ENCODE measurements around the gene PEA15. TPM values are rescaled to one million over a fixed set of nuclear protein-coding genes. Genes with fewer than 3 reads are reported as not detected.
A peak's percentile ranks its signal among the peaks of the same experiment; 100 is the strongest.

The PEA15 gene
- total and polyA plus RNA-seq, 9 of the 15 experiments (the other 6 are each of a cell fraction or from before 2014, with no cell fraction given), result 8.2 to 175 (median 35.4) TPM

DNA sequence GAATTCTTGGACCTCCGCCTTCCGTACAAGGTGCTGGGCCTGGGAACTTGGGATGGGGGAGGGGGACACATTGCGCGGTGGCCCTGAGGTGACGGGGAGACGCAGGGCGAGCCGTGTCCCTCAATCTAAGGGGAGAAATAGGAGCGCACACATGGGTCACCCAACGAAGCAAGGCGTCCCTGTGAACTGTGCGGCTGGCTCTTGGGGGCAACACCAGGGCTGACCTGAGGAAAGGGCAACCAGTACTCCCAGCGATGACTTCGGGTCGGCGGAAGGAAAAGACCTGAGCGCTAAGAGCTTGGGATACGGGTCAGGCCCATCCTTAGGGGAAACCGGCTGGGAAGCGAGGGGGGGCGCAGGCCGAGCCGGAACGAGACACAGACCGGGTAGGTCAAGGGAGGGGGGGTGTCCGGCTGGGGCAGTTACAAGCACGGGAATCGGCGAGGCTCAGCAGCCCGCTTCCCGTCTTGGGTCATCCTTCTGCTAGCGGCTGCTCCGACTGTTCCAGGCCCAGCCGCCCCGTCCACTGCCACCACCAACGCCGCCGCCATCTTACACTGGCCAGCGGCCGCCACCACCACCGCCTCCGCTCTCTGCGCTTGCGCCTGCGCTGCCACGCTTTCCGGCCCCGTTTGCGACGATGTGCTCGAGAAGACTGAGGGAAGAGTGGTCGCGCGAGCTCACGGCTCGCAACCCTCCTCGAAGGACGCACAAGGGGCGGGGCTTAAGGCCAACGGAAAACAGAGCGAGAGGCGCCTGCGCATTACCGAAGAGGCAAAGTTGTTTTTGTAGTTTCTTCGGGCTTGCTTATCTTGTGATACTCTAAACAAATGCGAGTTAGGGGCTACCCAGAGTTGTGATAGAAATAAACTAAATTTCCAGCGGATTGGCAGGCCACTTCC lies 57.0 kb downstream of the PEA15 start, which contains the start of gene DCAF8 (continued):
- TF ChIP-seq PRDM10 (IDR thresholded peaks at IDR 0.05; ENCODE audit: partially characterized antibody) (no peak), ZC3H8 (IDR thresholded peaks at IDR 0.05) (no peak), CREBBP (IDR thresholded peaks at IDR 0.05; ENCODE audit: low read depth, low read length) (no peak), SREBF2 (CRISPR knock-in tag; IDR thresholded peaks at IDR 0.05) (no peak), HNRNPLL (IDR thresholded peaks at IDR 0.05; ENCODE audit: low read depth, low read length, poor library complexity, severe bottlenecking) (peak; percentile 80), ZBTB8A (IDR thresholded peaks at IDR 0.05; ENCODE audit: partially characterized antibody) (no peak), SMAD2 (IDR thresholded peaks at IDR 0.05; ENCODE audit: low read depth, low read length) (no peak), ZC3H11A (IDR thresholded peaks at IDR 0.05; ENCODE audit: low read depth, low read length) (no peak), PURB (CRISPR knock-in tag; IDR thresholded peaks at IDR 0.05; ENCODE audit: low read depth) (no peak), SMARCE1 (IDR thresholded peaks at IDR 0.05) (no peak; the same call in 1 of the 2 replicates), ZBTB43 (CRISPR knock-in tag; IDR thresholded peaks at IDR 0.05) (no peak; the same call in 1 of the 2 replicates), POLR2B (IDR thresholded peaks at IDR 0.05; ENCODE audit: low read depth, partially characterized antibody) (peak; percentile 97), U2AF1 (optimal IDR thresholded peaks at IDR 0.05; ENCODE audit: low read depth, low read length) (no peak), ERF (CRISPR knock-in tag; IDR thresholded peaks at IDR 0.05) (peak; percentile 70; the same call in 1 of the 2 replicates), PHB (CRISPR knock-in tag; IDR thresholded peaks at IDR 0.05) (no peak), KDM1A (IDR thresholded peaks at IDR 0.05) (no peak), ZNF316 (IDR thresholded peaks at IDR 0.05) (peak; percentile 35; the same call in 1 of the 2 replicates), FOXO4 (CRISPR knock-in tag; IDR thresholded peaks at IDR 0.05) (no peak), TRIM24 (IDR thresholded peaks at IDR 0.05) (peak in 1 of 2 experiments; percentile 36; a peak in 1 of 4 replicates)
- TF ChIP-seq, protein P1, sequence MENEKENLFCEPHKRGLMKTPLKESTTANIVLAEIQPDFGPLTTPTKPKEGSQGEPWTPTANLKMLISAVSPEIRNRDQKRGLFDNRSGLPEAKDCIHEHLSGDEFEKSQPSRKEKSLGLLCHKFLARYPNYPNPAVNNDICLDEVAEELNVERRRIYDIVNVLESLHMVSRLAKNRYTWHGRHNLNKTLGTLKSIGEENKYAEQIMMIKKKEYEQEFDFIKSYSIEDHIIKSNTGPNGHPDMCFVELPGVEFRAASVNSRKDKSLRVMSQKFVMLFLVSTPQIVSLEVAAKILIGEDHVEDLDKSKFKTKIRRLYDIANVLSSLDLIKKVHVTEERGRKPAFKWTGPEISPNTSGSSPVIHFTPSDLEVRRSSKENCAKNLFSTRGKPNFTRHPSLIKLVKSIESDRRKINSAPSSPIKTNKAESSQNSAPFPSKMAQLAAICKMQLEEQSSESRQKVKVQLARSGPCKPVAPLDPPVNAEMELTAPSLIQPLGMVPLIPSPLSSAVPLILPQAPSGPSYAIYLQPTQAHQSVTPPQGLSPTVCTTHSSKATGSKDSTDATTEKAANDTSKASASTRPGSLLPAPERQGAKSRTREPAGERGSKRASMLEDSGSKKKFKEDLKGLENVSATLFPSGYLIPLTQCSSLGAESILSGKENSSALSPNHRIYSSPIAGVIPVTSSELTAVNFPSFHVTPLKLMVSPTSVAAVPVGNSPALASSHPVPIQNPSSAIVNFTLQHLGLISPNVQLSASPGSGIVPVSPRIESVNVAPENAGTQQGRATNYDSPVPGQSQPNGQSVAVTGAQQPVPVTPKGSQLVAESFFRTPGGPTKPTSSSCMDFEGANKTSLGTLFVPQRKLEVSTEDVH (IDR thresholded peaks at IDR 0.05; ENCODE audit: low read depth, partially characterized antibody), result no peak
